Esophagus (tissue), 2 donors: ENCODE results near the gene MAFG. TPM values are rescaled to one million over a fixed set of nuclear protein-coding genes. Genes with fewer than 3 reads are reported as not detected.

Source experiments
- H3K27ac ChIP-seq, 2 donors: one replicate each; pipeline ENCODE4 v1.5.1; 2013; ENCODE audit warnings: low read depth in 2 of 2, mild to moderate bottlenecking in 2 of 2, inconsistent platforms in 1 of 2, low read length in 1 of 2, moderate library complexity in 1 of 2
- H3K27me3 ChIP-seq, 2 donors: one replicate each; pipeline ENCODE4 v1.6.1; 2013; ENCODE audit warnings: low read length in 2 of 2, control low read depth in 1 of 2, mild to moderate bottlenecking in 1 of 2; ENCODE audit not compliant: insufficient read depth in 2 of 2, control insufficient read depth in 1 of 2
- H3K36me3 ChIP-seq, 2 donors: one replicate each; pipeline ENCODE4 v1.6.1; 2013; ENCODE audit warnings: low read length in 1 of 2; ENCODE audit not compliant: control insufficient read depth in 2 of 2, insufficient read depth in 2 of 2
- H3K4me1 ChIP-seq, 2 donors: one replicate each; pipeline ENCODE4 v1.6.1; 2013; ENCODE audit warnings: low read length in 1 of 2; ENCODE audit not compliant: control insufficient read depth in 2 of 2, insufficient read depth in 2 of 2
- H3K4me3 ChIP-seq, 2 donors: one replicate each; pipeline ENCODE4 v1.5.1; 2013; ENCODE audit warnings: low read length in 2 of 2, mild to moderate bottlenecking in 2 of 2, low read depth in 1 of 2, moderate library complexity in 1 of 2
- H3K9me3 ChIP-seq, 2 donors: one replicate each; pipeline ENCODE4 v1.6.1; 2013; ENCODE audit warnings: mild to moderate bottlenecking in 2 of 2, low read depth in 1 of 2, low read length in 1 of 2, moderate library complexity in 1 of 2; ENCODE audit not compliant: control insufficient read depth in 2 of 2, insufficient read depth in 1 of 2
- WGBS, 2 donors: extraction: QIAGEN DNeasy Blood & Tissue Kit; methylation state at CpG; one replicate each; pipeline ENCODE4 v1.1.7; 2013; 5-methylcytosine and 5-hydroxymethylcytosine counted together
- polyA plus RNA-seq, 2 donors: library from polyadenylated mRNA; stranded (reverse); fragments of 200-250 nt; gene quantifications; one replicate each; pipeline ENCODE4 v1.2.3, GENCODE V29; 2013
- donor health status: healthy with polysubstance abuse.
- donor health status: Bipolar disorder and iron deficiency.

MAFG gene
- polyA plus RNA-seq, 2 donors = 10.3 to 11.9 TPM

- Histone ChIP-seq H3K9me3 (no peaks in the 10 kb centered on the region), H3K4me1 (peaks cover 3 to 26% of the 10 kb centered on the region in 2 donors), H3K4me3 (peak overlapping the region; percentile 68 to 95), H3K27ac (peak overlapping the region; percentile 98), H3K27me3 (no peaks in the 10 kb centered on the region), H3K36me3 (peaks cover 8 to 25% of the 10 kb centered on the region in 2 donors)
- 30 to 31% methylated on average over 51 to 52 of the region's 52 CpGs for WGBS, 2 donors
Measured at GRCh38 chr17:81869221-81870130, 58.1 kb downstream of the MAFG start.

GRCh38 chr17:81868674-81869220 is 58.8 kb downstream of the MAFG start:
- WGBS, 2 donors = 59 to 65% methylated on average over 25 to 30 of the region's 30 CpGs
- Histone ChIP-seq H3K27ac (peak overlapping the region; percentile 68 to 98), H3K4me3 (peak overlapping the region in 1 of 2 donors; percentile 3), H3K4me1 (peaks cover 3 to 26% of the 10 kb centered on the region in 2 donors), H3K9me3 (no peaks in the 10 kb centered on the region), H3K27me3 (no peaks in the 10 kb centered on the region), H3K36me3 (peaks cover 8 to 25% of the 10 kb centered on the region in 2 donors)

Other genes starting within 250 kb of the MAFG start
- gene ARL16, start 243.9 kb downstream of the MAFG start, polyA plus RNA-seq = 10 to 100 TPM; 36.2 to 53.9 TPM
- gene HGS, start 243.7 kb downstream of the MAFG start, polyA plus RNA-seq = 100 to 1,000 TPM in 1 of 2 donors, 10 to 100 TPM in 1; 83.6 to 131 TPM
- 100 to 1,000 TPM; 136 to 173 TPM for gene MRPL12, start 224.4 kb downstream of the MAFG start, polyA plus RNA-seq
- 10 to 100 TPM; 40.5 to 42.4 TPM for gene SLC25A10, start 215.5 kb downstream of the MAFG start, polyA plus RNA-seq
- under 1 TPM; 0.11 to 0.14 TPM for gene GCGR, start 123.6 kb downstream of the MAFG start, polyA plus RNA-seq
- 10 to 100 TPM; 24.7 to 32.3 TPM for gene MCRIP1, start 94.4 kb downstream of the MAFG start, polyA plus RNA-seq
- gene PPP1R27, start 92.7 kb downstream of the MAFG start, polyA plus RNA-seq = under 1 TPM; 0.25 to 0.98 TPM
- 100 to 1,000 TPM; 582 to 595 TPM for gene P4HB, start 67.2 kb downstream of the MAFG start, polyA plus RNA-seq
- gene ARHGDIA, start 56.4 kb downstream of the MAFG start, polyA plus RNA-seq = 100 to 1,000 TPM; 201 to 209 TPM
- 10 to 100 TPM; 16.3 to 61.0 TPM for gene ALYREF, start 36.1 kb downstream of the MAFG start, polyA plus RNA-seq
- gene ANAPC11, start 36.0 kb downstream of the MAFG start, polyA plus RNA-seq = 100 to 1,000 TPM; 127 to 187 TPM
- under 1 TPM; 0.33 to 0.49 TPM for gene NPB, start 25.5 kb downstream of the MAFG start, polyA plus RNA-seq
- gene PCYT2, start 16.3 kb downstream of the MAFG start, polyA plus RNA-seq = 10 to 100 TPM; 23.1 to 46.5 TPM
- 10 to 100 TPM; 64.9 to 84.0 TPM for gene SIRT7, start 9.6 kb downstream of the MAFG start, polyA plus RNA-seq
- gene PYCR1, start 9.6 kb upstream of the MAFG start, polyA plus RNA-seq = 10 to 100 TPM in 1 of 2 donors, 1 to 10 TPM in 1; 6.5 to 18.1 TPM
- gene MYADML2, start 19.5 kb upstream of the MAFG start, polyA plus RNA-seq = not detected
- under 1 TPM; 0.07 to 0.08 TPM for gene NOTUM, start 33.5 kb upstream of the MAFG start, polyA plus RNA-seq
- gene ASPSCR1, start 49.9 kb upstream of the MAFG start, polyA plus RNA-seq = 10 to 100 TPM; 19.1 to 29.8 TPM
- gene CENPX, start 95.1 kb upstream of the MAFG start, polyA plus RNA-seq = 100 to 1,000 TPM in 1 of 2 donors, 10 to 100 TPM in 1; 86.8 to 117 TPM
- 10 to 100 TPM; 10.6 to 17.2 TPM for gene LRRC45, start 95.6 kb upstream of the MAFG start, polyA plus RNA-seq
- gene RAC3, start 103.9 kb upstream of the MAFG start, polyA plus RNA-seq = 1 to 10 TPM; 7.1 to 9.6 TPM
- gene DCXR, start 110.0 kb upstream of the MAFG start, polyA plus RNA-seq = 100 to 1,000 TPM; 136 to 145 TPM
- 10 to 100 TPM; 27.4 to 36.4 TPM for gene RFNG, start 124.1 kb upstream of the MAFG start, polyA plus RNA-seq
- 10 to 100 TPM; 61.7 to 65.8 TPM for gene GPS1, start 124.2 kb upstream of the MAFG start, polyA plus RNA-seq
- gene DUS1L, start 138.1 kb upstream of the MAFG start, polyA plus RNA-seq = 100 to 1,000 TPM; 118 to 182 TPM
- 10 to 100 TPM; 92.2 to 95.9 TPM for gene FASN, start 170.5 kb upstream of the MAFG start, polyA plus RNA-seq